Nephron (organoid): ENCODE data around the gene VPS16.

Experiments
- H3K27ac Mint-ChIP-seq, 3 experiments: 2 replicates each; pipeline ENCODE4 v1.8.0; 2020; ENCODE audit warnings: mixed read lengths in 3 of 3, mild to moderate bottlenecking in 2 of 3, moderate library complexity in 1 of 3
- H3K27me3 Mint-ChIP-seq: 2 replicates; pipeline ENCODE4 v1.8.0; 2021; ENCODE audit warnings: low read depth, mild to moderate bottlenecking, moderate library complexity, mixed read lengths
- H3K36me3 Mint-ChIP-seq: 2 replicates; pipeline ENCODE4 v1.8.0; 2020; ENCODE audit warnings: low read depth, mixed read lengths
- H3K4me1 Mint-ChIP-seq: 2 replicates; pipeline ENCODE4 v1.8.0; 2020; ENCODE audit warnings: mixed read lengths
- H3K4me3 Mint-ChIP-seq, 3 experiments: 2 replicates each; pipeline ENCODE4 v1.8.0; 2020; ENCODE audit warnings: mild to moderate bottlenecking in 3 of 3, mixed read lengths in 3 of 3, moderate library complexity in 2 of 3
- H3K9me3 Mint-ChIP-seq: 2 replicates; pipeline ENCODE4 v1.8.0; 2020; ENCODE audit warnings: mixed read lengths
- TF ChIP-seq, protein P1 (sequence below), 3 experiments: fragments of 200-600 bp; sonication (generic); IDR thresholded peaks; one replicate each; pipeline ENCODE4 v1.5.0; 2021; ENCODE audit warnings: antibody characterized with exemption in 3 of 3; ENCODE audit not compliant: unreplicated experiment in 3 of 3

VPS16 gene

DNA sequence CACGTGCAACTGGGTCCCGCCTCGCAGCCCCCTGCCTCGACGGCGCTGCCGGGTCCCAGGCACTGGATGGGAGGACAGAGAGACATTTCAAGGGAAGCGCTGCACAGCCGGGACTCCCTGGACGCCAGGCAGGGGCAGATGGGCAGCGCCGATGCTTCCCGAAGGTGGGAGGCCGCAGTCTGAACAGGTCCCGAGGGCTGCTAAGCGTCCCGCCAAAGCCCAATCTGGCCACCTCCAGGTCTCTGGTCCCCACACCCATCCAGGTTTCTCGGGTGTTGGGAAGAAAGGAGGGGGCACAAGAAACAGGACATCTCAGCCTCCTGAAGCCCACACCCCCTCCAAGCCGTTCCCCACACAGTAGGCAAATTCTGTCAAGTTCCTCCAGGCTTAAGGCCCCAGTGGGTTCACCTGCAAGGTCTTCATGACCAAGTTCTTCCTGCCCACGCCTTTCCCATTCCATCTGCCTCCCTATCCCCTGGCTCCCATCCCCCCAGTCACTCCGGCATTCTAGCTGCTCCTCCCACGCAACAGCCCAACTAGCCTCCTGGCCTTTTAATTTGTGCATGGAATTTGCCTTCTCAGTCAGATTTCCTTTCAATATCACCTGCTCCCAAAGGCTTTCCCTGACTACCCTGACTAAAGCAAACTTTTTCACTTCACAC, 34.7 kb upstream of the VPS16 start:
- H3K9me3 Mint-ChIP-seq: peaks cover 5% of the 10 kb centered on the region
- peak overlapping the region; percentile 0 to 9 (median 8) for H3K4me3 Mint-ChIP-seq
- H3K27ac Mint-ChIP-seq: peak overlapping the region; percentile 69 to 95 (median 77)
- TF ChIP-seq, protein P1, sequence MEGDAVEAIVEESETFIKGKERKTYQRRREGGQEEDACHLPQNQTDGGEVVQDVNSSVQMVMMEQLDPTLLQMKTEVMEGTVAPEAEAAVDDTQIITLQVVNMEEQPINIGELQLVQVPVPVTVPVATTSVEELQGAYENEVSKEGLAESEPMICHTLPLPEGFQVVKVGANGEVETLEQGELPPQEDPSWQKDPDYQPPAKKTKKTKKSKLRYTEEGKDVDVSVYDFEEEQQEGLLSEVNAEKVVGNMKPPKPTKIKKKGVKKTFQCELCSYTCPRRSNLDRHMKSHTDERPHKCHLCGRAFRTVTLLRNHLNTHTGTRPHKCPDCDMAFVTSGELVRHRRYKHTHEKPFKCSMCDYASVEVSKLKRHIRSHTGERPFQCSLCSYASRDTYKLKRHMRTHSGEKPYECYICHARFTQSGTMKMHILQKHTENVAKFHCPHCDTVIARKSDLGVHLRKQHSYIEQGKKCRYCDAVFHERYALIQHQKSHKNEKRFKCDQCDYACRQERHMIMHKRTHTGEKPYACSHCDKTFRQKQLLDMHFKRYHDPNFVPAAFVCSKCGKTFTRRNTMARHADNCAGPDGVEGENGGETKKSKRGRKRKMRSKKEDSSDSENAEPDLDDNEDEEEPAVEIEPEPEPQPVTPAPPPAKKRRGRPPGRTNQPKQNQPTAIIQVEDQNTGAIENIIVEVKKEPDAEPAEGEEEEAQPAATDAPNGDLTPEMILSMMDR (IDR thresholded peaks at IDR 0.05; ENCODE audit: unreplicated experiment in 3 of 3): no peak
- H3K4me1 Mint-ChIP-seq: peaks cover 22% of the 10 kb centered on the region
- peaks cover under 1% of the 10 kb centered on the region for H3K36me3 Mint-ChIP-seq
- H3K27me3 Mint-ChIP-seq: peaks cover 62% of the 10 kb centered on the region

DNA sequence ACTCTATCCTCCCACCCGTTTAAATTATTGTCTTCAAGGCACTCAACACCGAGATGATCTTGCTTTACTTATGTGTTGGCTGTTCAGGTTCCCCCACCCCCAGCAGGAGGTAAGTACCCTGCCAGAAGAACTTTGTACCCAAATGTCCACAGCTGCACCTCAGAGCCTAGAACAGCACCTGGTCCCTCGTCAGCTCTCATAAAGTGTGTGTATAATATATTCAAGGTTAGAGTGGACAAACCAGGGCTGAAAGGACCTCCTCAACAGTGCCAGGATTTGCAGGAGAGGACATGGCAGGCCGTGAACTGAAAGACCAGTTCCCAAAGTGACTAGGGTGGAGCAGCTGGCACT, 34.2 kb upstream of the VPS16 start:
- Mint-ChIP-seq H3K27me3 (peaks cover 61% of the 10 kb centered on the region), H3K4me3 (peak overlapping the region; percentile 0 to 9 (median 8)), H3K9me3 (peaks cover 10% of the 10 kb centered on the region)

DNA sequence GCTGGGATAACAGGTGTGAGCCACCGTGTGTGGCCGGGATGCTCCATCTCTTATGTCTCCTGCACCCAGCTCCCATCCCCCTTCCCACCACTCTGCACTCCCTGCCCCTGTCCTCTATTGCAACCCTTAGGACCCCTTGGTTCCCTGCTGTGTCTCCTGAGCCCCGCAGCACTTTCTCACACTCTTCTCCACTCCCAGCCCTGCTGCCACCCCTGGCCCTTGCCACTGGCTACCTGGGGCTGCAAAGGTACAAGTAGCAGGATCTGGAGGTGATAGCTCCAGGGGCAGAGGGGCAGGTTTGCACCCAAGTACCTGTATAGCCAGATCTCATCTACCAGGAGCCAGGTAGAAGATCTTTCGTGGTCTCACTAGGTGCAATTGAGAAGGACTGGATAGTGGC, 33.5 kb upstream of the VPS16 start:
- Mint-ChIP-seq H3K9me3 (peaks cover 16% of the 10 kb centered on the region), H3K4me3 (peak overlapping the region in 1 of 3 experiments; percentile 11), H3K4me1 (peaks cover 14% of the 10 kb centered on the region), H3K27ac (peak overlapping the region in 2 of 3 experiments; percentile 35 to 87), H3K27me3 (peaks cover 56% of the 10 kb centered on the region), H3K36me3 (peaks cover 7% of the 10 kb centered on the region)
- TF ChIP-seq, protein P1 (IDR thresholded peaks at IDR 0.05; ENCODE audit: unreplicated experiment in 3 of 3): no peak

More for the DNA sequence above, 34.2 kb upstream of the VPS16 start:
- Mint-ChIP-seq H3K36me3 (peaks cover 5% of the 10 kb centered on the region), H3K4me1 (peaks cover 17% of the 10 kb centered on the region), H3K27ac (peak overlapping the region; percentile 69 to 95 (median 77))
- TF ChIP-seq, protein P1 (IDR thresholded peaks at IDR 0.05; ENCODE audit: unreplicated experiment in 3 of 3): no peak

DNA sequence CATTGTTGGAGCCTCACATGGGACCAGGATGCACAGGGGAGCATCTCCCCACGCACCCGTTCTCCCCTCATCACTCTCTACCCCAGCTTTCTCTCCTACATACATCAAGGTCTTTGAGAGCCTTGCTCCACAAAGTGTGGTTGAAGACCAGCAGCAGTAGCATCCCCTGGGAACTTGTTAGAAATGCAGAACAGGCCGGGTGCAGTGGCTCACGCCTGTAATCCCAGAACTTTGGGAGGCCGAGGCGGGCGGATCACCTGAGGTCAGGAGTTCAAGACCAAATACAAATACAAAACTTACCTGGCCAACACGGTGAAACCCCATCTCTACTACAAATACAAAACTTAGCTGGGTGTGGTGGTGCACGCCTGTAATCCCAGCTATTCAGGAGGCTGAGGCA, 32.6 kb upstream of the VPS16 start:
- Mint-ChIP-seq H3K27ac (peak overlapping the region; percentile 35 to 87 (median 47)), H3K4me1 (peaks cover 14% of the 10 kb centered on the region), H3K36me3 (peaks cover 14% of the 10 kb centered on the region), H3K27me3 (peaks cover 50% of the 10 kb centered on the region), H3K4me3 (peak overlapping the region in 1 of 3 experiments; percentile 46), H3K9me3 (peaks cover 22% of the 10 kb centered on the region)

DNA sequence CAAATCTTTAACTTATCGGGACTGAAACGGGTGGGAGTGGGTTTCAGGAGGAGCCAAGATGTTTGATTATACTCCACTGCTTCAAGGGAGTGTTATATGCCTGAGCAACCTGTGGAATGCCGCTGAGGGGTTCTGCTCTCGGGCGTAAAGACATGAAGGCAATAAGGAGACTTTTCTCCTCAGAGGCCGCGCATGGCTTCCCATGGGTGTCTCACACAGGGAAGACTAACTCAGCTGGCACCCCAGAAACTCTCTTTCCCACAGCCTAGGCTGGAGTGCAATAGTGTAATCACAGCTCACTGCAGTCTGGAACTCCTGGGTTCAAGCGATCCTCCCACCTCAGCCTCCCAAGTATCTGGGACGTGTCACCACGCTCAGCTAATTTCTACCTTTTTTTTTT, 30.9 kb upstream of the VPS16 start:
- H3K27me3 Mint-ChIP-seq: peaks cover 47% of the 10 kb centered on the region
- peaks cover 29% of the 10 kb centered on the region for H3K4me1 Mint-ChIP-seq
- peaks cover 14% of the 10 kb centered on the region for H3K36me3 Mint-ChIP-seq
- H3K4me3 Mint-ChIP-seq: no peak overlapping the region
- peak overlapping the region in 1 of 3 experiments; percentile 58 for H3K27ac Mint-ChIP-seq
- H3K9me3 Mint-ChIP-seq: peaks cover 35% of the 10 kb centered on the region
- TF ChIP-seq, protein P1 (IDR thresholded peaks at IDR 0.05; ENCODE audit: unreplicated experiment in 3 of 3): no peak

DNA sequence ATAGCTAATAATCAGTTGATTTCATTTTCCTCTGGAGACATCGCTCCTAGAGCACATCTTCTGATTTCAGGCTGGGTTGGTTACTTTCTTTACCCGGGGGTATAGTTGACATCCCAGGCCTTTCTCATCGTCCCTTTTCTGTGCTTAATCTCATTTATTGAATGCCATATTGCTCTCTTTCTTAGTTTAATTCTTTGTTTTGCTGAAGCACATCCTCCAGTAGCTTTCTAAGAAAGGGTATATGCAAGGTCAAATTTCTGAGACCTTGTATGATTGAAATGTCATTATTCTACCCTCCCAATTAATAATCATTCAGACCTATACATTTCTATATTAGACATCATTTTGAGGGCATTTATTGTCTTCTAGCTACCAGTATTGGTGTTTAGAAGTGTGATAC, 28.4 kb upstream of the VPS16 start:
- Mint-ChIP-seq H3K4me3 (no peak overlapping the region), H3K27ac (no peak overlapping the region), H3K36me3 (peaks cover 14% of the 10 kb centered on the region), H3K27me3 (peaks cover 32% of the 10 kb centered on the region), H3K4me1 (peaks cover 31% of the 10 kb centered on the region), H3K9me3 (peaks cover 35% of the 10 kb centered on the region)
- TF ChIP-seq, protein P1 (IDR thresholded peaks at IDR 0.05; ENCODE audit: unreplicated experiment in 3 of 3): no peak
